Ishikawa (cell line): ENCODE measurements around the gene EEIG1.

Source experiments
- CEBPB ChIP-seq: IDR thresholded peaks from 2 replicates; pipeline ENCODE4 v1.6.1; 2012
- EP300 ChIP-seq: IDR thresholded peaks from 2 replicates; pipeline ENCODE4 v1.6.1; 2012; ENCODE audit warnings: borderline replicate concordance
- MAX ChIP-seq: IDR thresholded peaks from 2 replicates; pipeline ENCODE4 v1.6.1; 2012
- TAF1 ChIP-seq: IDR thresholded peaks from 2 replicates; pipeline ENCODE4 v1.6.1; 2012; ENCODE audit warnings: low read depth, mild to moderate bottlenecking
- ZBTB7A ChIP-seq: IDR thresholded peaks from 2 replicates; pipeline ENCODE4 v1.6.1; 2012; ENCODE audit warnings: low read depth
- TF ChIP-seq, protein P1 (sequence below): IDR thresholded peaks from 2 replicates; pipeline ENCODE4 v1.6.1; 2012; ENCODE audit warnings: low read depth, mild to moderate bottlenecking
- TF ChIP-seq, protein P2 (sequence below): IDR thresholded peaks from 2 replicates; pipeline ENCODE4 v1.6.1; 2012

DNA sequence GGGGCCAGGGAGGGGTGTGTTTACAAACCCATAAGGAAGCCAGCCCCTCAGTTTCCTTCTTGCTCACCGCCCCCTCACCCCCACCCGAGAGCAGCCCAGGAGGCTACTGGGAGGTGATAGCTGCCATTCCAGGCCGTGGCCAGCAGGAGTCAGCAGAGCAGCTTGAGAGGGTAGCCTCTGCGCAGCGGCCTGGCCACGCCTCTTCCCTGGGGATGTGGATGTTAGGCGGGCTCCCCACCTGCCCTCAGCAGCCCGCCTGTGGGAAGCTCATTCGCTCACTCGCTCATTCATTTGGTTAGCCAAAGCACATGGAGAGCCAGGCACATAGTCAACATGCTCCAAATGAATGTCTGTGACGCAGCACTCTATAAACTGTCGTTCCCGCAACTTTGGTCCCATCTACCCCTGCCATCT, 37.1 kb downstream of the EEIG1 start:
- TF ChIP-seq TAF1 (no peak), ZBTB7A (0 out of 2 replicates have a peak, but pooled peaks have one; percentile 29), MAX (no peak), CEBPB (no peak), EP300 (no peak)
- TF ChIP-seq, protein P1, sequence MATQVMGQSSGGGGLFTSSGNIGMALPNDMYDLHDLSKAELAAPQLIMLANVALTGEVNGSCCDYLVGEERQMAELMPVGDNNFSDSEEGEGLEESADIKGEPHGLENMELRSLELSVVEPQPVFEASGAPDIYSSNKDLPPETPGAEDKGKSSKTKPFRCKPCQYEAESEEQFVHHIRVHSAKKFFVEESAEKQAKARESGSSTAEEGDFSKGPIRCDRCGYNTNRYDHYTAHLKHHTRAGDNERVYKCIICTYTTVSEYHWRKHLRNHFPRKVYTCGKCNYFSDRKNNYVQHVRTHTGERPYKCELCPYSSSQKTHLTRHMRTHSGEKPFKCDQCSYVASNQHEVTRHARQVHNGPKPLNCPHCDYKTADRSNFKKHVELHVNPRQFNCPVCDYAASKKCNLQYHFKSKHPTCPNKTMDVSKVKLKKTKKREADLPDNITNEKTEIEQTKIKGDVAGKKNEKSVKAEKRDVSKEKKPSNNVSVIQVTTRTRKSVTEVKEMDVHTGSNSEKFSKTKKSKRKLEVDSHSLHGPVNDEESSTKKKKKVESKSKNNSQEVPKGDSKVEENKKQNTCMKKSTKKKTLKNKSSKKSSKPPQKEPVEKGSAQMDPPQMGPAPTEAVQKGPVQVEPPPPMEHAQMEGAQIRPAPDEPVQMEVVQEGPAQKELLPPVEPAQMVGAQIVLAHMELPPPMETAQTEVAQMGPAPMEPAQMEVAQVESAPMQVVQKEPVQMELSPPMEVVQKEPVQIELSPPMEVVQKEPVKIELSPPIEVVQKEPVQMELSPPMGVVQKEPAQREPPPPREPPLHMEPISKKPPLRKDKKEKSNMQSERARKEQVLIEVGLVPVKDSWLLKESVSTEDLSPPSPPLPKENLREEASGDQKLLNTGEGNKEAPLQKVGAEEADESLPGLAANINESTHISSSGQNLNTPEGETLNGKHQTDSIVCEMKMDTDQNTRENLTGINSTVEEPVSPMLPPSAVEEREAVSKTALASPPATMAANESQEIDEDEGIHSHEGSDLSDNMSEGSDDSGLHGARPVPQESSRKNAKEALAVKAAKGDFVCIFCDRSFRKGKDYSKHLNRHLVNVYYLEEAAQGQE, result no peak
- TF ChIP-seq, protein P2, sequence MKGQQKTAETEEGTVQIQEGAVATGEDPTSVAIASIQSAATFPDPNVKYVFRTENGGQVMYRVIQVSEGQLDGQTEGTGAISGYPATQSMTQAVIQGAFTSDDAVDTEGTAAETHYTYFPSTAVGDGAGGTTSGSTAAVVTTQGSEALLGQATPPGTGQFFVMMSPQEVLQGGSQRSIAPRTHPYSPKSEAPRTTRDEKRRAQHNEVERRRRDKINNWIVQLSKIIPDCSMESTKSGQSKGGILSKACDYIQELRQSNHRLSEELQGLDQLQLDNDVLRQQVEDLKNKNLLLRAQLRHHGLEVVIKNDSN, result no peak
